ENCODE measurements around the gene ADD1.
"Not testable (repeated sequence)": the region's sequence is repeated elsewhere in the genome, so short reads cannot be mapped to it uniquely, and the experiment has no call there.

ADD1 gene

DNA sequence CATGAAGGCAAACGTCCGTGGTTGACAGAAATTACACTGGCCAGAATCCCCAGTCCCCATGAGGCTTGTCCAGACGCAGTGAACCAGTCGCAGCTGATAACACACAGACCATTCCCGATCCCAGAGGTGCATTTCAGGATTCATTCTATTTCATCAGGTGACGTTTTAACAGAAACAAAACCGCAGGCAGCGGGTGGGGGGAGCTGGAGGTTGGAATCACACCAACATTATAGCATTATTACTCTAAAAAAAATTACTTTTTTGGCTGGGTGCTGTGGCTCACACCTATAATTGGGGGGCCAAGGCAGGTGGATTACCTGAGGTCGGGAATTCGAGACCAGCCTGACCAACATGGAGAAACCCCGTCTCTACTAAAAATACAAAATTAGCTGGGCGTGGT, 94.3 kb downstream of the ADD1 start:
- DNase-seq: no peak

- not testable (repeated sequence) for DNase-seq
Observed at GRCh38 chr4:2938411-2938810, 94.8 kb downstream of the ADD1 start.

- DNase-seq: no peak
Observed at GRCh38 chr4:2938906-2939305, 95.3 kb downstream of the ADD1 start.

- DNase-seq: no peak
Observed at GRCh38 chr4:2939383-2940243, 96.0 kb downstream of the ADD1 start.

- DNase-seq: no peak
Observed at GRCh38 chr4:2940267-2941137, 96.9 kb downstream of the ADD1 start.

DNA sequence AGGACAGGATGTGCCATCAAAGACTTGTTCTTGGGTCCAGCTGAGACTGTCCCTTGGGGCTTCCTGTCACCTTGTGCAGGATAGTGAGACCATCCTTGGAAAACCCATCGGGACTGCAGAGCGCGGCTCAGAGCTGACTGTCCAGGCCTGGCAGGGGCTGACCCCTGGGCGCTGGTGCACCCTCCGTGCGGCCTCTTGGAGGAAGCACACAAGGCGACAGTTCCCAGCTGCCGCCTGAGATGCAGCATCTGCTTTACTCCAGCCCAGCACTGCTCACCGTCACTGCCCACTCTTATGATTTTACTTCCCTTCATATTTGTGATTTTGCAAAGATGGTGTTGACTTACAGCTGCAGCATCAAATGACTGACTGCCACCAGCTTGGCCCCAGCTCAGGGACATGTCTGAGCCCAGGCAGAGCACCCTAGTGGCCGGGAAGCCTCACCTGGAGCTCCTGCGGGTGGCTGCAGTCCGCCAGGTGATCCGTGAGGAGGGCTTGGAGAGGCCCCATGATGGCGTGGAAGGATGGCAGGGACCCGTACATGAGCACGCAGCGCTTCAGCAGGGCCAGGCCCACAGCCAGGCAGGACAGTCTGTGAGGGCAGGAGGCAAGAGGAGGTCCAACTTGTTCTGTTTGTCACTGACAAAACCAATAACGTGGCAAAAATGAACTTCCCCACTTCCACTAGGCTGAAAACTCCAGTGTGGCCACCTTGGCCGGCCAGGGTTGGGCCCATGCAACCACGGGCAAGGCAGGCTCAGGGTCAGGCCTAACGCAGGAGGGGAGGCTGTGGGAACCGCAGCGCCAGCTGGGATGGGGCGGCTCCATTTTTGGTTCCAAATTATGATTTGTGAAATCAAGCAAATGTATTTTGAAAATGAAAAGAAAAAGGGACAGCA, 97.7 kb downstream of the ADD1 start:
- no peak for DNase-seq

- no peak for DNase-seq
Observed at GRCh38 chr4:2942037-2942531, 98.4 kb downstream of the ADD1 start.

DNA sequence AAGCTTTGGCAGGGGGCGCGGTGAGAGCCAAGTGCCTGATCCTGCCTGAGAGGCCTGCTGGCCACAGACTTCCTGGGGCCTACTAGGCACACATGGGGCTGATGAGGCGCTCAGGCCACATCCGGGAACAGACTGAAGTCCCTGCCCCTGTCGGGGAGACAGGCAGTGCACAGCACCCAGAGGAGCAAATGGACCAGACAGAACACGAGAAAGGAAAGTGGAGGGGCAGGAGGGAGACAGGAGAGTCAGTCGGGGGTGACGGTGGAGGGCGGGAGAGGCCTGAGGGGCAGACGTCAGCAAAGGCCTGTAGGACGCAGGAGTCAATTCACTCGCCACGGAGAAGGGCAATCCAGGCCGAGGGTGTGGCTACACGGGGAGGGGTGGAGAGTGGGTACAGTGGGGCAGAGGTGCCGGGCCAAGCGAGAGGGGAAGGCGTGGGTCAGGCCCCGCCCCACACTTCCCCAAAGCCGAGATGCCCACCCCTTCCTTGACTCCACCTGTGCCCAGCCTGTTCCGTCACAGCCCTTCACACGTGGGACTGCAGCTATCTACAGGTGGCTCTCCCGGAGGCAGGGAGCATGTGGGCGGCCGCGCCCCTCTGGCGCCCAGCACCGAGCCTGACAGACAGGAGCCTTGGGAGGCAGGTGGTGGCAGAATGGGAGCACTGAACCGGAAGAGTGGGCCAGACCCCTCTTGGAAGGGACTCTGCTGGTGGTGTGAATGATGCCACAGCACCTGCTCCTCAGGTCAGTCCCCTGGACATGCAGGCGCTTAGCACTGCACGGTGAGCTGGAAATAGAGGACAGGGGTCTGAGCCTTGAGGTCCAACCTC, 99.1 kb downstream of the ADD1 start:
- no peak for DNase-seq

GRCh38 chr4:2943364-2944090, 99.9 kb downstream of the ADD1 start:
- DNase-seq: no peak

GRCh38 chr4:2944091-2944482, 100.4 kb downstream of the ADD1 start:
- no peak for DNase-seq

GRCh38 chr4:2944586-2945526, 101.2 kb downstream of the ADD1 start:
- no peak for DNase-seq

- not testable (repeated sequence) for DNase-seq
Observed at GRCh38 chr4:2945619-2946604, 102.3 kb downstream of the ADD1 start.

- DNase-seq: no peak
Observed at GRCh38 chr4:2946812-2947600, 103.4 kb downstream of the ADD1 start.

DNA sequence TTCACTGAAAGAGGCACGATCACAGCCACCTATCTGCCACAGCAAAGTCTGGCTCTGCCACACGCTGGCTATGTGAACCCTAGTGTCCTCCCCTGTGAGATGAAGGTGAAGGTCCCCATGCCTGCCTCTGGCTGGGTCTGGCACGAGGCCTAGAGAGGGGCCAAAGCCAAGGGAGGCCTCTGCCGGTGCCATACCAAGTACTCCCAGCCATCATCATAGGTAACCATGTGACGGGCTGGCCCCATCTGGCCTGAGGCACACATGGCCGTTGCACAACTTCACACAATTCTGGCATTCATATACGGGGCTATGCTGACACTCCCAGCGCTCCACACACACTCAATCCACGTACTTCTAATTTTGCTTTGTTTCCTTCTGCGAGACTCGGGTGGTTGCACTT, 104.3 kb downstream of the ADD1 start:
- DNase-seq: no peak

DNA sequence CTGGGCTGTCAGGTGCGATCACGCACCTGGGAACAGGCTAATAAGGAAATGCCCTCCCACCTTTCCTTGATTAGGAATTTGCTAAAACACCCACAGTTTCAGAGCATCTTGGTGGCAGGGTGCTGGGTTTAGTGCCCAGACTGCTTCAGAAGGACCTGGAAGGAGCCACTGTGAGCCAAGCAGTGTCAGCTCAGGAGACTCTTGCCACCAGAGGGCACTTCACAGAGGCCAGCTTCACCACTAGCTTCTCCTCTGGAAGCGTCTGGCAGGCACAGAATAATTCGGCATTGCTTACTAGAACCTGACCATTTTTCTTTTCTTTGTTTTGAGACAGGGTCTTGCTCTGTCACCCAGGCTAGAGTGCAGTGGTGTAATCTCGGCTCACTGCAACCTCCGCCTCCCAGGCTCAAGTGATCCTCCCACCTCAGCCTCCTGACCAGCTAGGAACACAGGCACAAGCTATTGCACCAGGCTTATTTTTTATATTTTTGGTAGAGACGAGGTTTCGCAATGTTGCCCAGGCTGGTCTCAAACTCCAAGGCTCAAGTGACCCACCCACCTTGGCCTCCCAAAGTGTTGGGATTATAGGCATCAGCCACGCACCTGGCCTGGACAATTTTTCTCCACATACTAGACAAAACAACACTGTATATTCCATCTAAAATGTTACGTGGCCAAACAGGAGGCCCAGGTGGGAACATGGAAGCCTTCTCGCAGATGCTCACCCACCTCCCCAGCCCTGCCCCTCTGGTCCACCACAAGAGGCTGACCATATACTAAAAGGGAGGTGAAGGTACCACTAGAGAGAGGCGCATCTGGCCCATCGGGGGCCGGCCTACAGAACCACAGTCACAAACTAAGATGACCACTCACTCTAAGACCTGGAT, 105.5 kb downstream of the ADD1 start:
- DNase-seq: no peak

DNA sequence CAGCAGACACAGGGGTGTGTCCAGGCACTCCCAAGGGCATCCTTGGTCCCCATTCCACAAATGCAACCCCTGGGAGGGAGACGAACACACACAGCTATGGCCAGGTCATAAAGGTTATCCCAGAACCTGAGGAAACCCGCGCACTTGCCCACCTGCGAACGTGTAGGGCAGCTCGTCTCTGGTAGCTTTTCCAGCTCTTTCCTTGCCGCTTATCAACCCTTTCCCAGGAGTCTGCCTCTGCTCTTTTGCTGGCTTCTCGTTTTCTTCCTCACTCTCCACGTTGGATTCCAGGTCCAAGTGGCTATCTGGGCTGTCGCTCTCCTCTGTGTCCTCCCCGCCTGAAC, 106.1 kb downstream of the ADD1 start:
- DNase-seq: no peak

Measured in RPMI8226 (cell line).